ENCODE measurements around the gene FAM151A. TPM values are rescaled to one million over a fixed set of nuclear protein-coding genes. Genes with fewer than 3 reads are reported as not detected.
A peak's percentile ranks its signal among the peaks of the same experiment; 100 is the strongest.

The FAM151A gene
- total and polyA plus RNA-seq, 2 donors (not counting 3 experiments of a cell fraction or from before 2014, with no cell fraction given) = not detected

- no peak overlapping the region for H3K4me3 ChIP-seq (replicated peaks in 1 of 3; ENCODE audit: insufficient read depth in 1 of 3, low read depth in 1 of 3, low read length in 3 of 3)
- no peak overlapping the region for H2AFZ ChIP-seq (ENCODE audit: low read depth, low read length)
- H3K36me3 ChIP-seq (ENCODE audit: control insufficient read depth in 2 of 2, extremely low read depth in 1 of 2, insufficient read depth in 2 of 2, low read length in 2 of 2) = no peaks in the 10 kb centered on the region
- no peaks in the 10 kb centered on the region for H4K20me1 ChIP-seq (replicated peaks; ENCODE audit: control insufficient read depth, extremely low read depth, insufficient read depth, low read length)
- no peak for TF ChIP-seq JUN (IDR thresholded peaks at IDR 0.05; ENCODE audit: borderline replicate concordance, insufficient read depth, insufficient read length, low read depth)
- H3K9ac ChIP-seq (replicated peaks; ENCODE audit: extremely low read depth, insufficient read depth, low read length) = no peak overlapping the region
- H3K27ac ChIP-seq (ENCODE audit: insufficient read depth, low read depth, low read length) = no peak overlapping the region
- BruUV-seq (replicated peaks) = no TSS peak
- no peaks in the 10 kb centered on the region for H3K9me1 ChIP-seq (replicated peaks; ENCODE audit: control insufficient read depth, extremely low read depth, insufficient read depth, low read length)
- no peak overlapping the region for H3K4me2 ChIP-seq (ENCODE audit: insufficient read depth, low read length)
- POLR2A ChIA-PET = no interaction called here
- intact Hi-C loops (cut with micrococcal nuclease) = no loop called here
- dilution Hi-C loops (cut with MboI; ENCODE audit: extremely low pct_ligation_motif_present, low sequenced_read_pairs) = no loop called here
- CTCF ChIA-PET = no interaction called here
- H3K27me3 ChIP-seq (ENCODE audit: control insufficient read depth in 2 of 2, insufficient read depth in 2 of 2, low read length in 2 of 2) = no peaks in the 10 kb centered on the region
- DNase-seq (ENCODE audit: low read depth, low spot score) = no peak
- FAIRE-seq = no peak
- H3K9me3 ChIP-seq (replicated peaks; ENCODE audit: control insufficient read depth, insufficient read depth, low read length) = no peaks in the 10 kb centered on the region
- no peaks in the 10 kb centered on the region for H3K79me2 ChIP-seq (ENCODE audit: control insufficient read depth, insufficient read depth, low read length)
- H3K4me1 ChIP-seq (ENCODE audit: control insufficient read depth, extremely low read depth, insufficient read depth, low read length) = peaks cover 3% of the 10 kb centered on the region
Measured at GRCh38 chr1:54606096-54606989, 17.0 kb downstream of the FAM151A start.

GRCh38 chr1:54604572-54605370 lies 18.6 kb downstream of the FAM151A start:
- no peaks in the 10 kb centered on the region for H4K20me1 ChIP-seq (replicated peaks; ENCODE audit: control insufficient read depth, extremely low read depth, insufficient read depth, low read length)
- no peak overlapping the region for H3K9ac ChIP-seq (replicated peaks; ENCODE audit: extremely low read depth, insufficient read depth, low read length)
- peaks cover 3% of the 10 kb centered on the region for H3K4me1 ChIP-seq (ENCODE audit: control insufficient read depth, extremely low read depth, insufficient read depth, low read length)
- ChIA-PET CTCF (no interaction called here), POLR2A (no interaction called here)
- FAIRE-seq (peak; percentile 24), DNase-seq (ENCODE audit: low read depth, low spot score) (peak; percentile 14)
- no peak overlapping the region for H2AFZ ChIP-seq (ENCODE audit: low read depth, low read length)
- TF ChIP-seq MAX (IDR thresholded peaks at IDR 0.05; ENCODE audit: insufficient read depth, insufficient read length) = no peak
- no peak for TF ChIP-seq POLR2A (IDR thresholded peaks at IDR 0.05; ENCODE audit: low read depth, low read length)
- H3K4me2 ChIP-seq (ENCODE audit: insufficient read depth, low read length) = no peak overlapping the region
- no peaks in the 10 kb centered on the region for H3K36me3 ChIP-seq (ENCODE audit: control insufficient read depth in 2 of 2, extremely low read depth in 1 of 2, insufficient read depth in 2 of 2, low read length in 2 of 2)
- no peaks in the 10 kb centered on the region for H3K9me3 ChIP-seq (replicated peaks; ENCODE audit: control insufficient read depth, insufficient read depth, low read length)
- intact Hi-C loops (cut with micrococcal nuclease) = no loop called here
- no TSS peak for BruUV-seq (replicated peaks)
- H3K27me3 ChIP-seq (ENCODE audit: control insufficient read depth in 2 of 2, insufficient read depth in 2 of 2, low read length in 2 of 2) = no peaks in the 10 kb centered on the region
- no peak overlapping the region for H3K4me3 ChIP-seq (replicated peaks in 1 of 3; ENCODE audit: insufficient read depth in 1 of 3, low read depth in 1 of 3, low read length in 3 of 3)
- dilution Hi-C loops (cut with MboI; ENCODE audit: extremely low pct_ligation_motif_present, low sequenced_read_pairs) = no loop called here
- H3K79me2 ChIP-seq (ENCODE audit: control insufficient read depth, insufficient read depth, low read length) = no peaks in the 10 kb centered on the region
- no peak overlapping the region for H3K27ac ChIP-seq (ENCODE audit: insufficient read depth, low read depth, low read length)
- H3K9me1 ChIP-seq (replicated peaks; ENCODE audit: control insufficient read depth, extremely low read depth, insufficient read depth, low read length) = no peaks in the 10 kb centered on the region

Data from endothelial cell of umbilical vein (primary cell).